ENCODE data around the gene APOE. TPM values are rescaled to one million over a fixed set of nuclear protein-coding genes. Genes with fewer than 3 reads are reported as not detected.

APOE gene
- total and polyA plus RNA-seq, 2 experiments from 2014 or later = 1,133 to 1,438 TPM

DNA sequence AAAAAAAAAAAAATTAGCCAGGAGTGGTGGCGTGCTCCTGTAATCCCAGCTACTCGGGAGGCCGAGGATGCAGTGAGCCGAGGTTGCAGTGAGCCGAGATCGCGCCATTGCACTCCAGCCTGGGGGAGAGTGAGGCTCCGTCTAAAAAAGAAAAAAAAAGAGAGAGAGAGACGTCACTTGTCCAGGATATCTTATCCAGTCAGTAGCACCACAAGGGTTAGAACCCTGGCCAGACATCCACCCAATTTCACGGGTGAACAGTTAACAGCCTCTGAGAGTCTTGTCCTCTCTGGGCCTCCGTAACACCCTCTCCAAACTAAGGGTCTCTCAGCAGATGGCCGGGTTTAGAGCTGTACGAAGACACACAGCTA is 48.7 kb downstream of the APOE start (continued):
- TF ChIP-seq, protein P1, sequence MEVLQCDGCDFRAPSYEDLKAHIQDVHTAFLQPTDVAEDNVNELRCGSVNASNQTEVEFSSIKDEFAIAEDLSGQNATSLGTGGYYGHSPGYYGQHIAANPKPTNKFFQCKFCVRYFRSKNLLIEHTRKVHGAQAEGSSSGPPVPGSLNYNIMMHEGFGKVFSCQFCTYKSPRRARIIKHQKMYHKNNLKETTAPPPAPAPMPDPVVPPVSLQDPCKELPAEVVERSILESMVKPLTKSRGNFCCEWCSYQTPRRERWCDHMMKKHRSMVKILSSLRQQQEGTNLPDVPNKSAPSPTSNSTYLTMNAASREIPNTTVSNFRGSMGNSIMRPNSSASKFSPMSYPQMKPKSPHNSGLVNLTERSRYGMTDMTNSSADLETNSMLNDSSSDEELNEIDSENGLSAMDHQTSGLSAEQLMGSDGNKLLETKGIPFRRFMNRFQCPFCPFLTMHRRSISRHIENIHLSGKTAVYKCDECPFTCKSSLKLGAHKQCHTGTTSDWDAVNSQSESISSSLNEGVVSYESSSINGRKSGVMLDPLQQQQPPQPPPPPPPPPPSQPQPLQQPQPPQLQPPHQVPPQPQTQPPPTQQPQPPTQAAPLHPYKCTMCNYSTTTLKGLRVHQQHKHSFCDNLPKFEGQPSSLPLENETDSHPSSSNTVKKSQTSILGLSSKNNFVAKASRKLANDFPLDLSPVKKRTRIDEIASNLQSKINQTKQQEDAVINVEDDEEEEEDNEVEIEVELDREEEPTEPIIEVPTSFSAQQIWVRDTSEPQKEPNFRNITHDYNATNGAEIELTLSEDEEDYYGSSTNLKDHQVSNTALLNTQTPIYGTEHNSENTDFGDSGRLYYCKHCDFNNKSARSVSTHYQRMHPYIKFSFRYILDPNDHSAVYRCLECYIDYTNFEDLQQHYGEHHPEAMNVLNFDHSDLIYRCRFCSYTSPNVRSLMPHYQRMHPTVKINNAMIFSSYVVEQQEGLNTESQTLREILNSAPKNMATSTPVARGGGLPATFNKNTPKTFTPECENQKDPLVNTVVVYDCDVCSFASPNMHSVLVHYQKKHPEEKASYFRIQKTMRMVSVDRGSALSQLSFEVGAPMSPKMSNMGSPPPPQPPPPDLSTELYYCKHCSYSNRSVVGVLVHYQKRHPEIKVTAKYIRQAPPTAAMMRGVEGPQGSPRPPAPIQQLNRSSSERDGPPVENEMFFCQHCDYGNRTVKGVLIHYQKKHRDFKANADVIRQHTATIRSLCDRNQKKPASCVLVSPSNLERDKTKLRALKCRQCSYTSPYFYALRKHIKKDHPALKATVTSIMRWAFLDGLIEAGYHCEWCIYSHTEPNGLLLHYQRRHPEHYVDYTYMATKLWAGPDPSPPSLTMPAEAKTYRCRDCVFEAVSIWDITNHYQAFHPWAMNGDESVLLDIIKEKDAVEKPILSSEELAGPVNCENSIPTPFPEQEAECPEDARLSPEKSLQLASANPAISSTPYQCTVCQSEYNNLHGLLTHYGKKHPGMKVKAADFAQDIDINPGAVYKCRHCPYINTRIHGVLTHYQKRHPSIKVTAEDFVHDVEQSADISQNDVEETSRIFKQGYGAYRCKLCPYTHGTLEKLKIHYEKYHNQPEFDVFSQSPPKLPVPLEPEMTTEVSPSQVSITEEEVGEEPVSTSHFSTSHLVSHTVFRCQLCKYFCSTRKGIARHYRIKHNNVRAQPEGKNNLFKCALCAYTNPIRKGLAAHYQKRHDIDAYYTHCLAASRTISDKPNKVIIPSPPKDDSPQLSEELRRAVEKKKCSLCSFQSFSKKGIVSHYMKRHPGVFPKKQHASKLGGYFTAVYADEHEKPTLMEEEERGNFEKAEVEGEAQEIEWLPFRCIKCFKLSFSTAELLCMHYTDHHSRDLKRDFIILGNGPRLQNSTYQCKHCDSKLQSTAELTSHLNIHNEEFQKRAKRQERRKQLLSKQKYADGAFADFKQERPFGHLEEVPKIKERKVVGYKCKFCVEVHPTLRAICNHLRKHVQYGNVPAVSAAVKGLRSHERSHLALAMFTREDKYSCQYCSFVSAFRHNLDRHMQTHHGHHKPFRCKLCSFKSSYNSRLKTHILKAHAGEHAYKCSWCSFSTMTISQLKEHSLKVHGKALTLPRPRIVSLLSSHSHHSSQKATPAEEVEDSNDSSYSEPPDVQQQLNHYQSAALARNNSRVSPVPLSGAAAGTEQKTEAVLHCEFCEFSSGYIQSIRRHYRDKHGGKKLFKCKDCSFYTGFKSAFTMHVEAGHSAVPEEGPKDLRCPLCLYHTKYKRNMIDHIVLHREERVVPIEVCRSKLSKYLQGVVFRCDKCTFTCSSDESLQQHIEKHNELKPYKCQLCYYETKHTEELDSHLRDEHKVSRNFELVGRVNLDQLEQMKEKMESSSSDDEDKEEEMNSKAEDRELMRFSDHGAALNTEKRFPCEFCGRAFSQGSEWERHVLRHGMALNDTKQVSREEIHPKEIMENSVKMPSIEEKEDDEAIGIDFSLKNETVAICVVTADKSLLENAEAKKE (CRISPR knock-in tag; IDR thresholded peaks at IDR 0.05) = no peak
- TF ChIP-seq JUNB (IDR thresholded peaks at IDR 0.05; ENCODE audit: unreplicated experiment) (no peak), NANOG (IDR thresholded peaks at IDR 0.05; ENCODE audit: borderline replicate concordance) (no peak), POLR2AphosphoS5 (IDR thresholded peaks at IDR 0.05; ENCODE audit: low read depth) (no peak), EZH2phosphoT487 (IDR thresholded peaks at IDR 0.05; ENCODE audit: unreplicated experiment) (no peak)

DNA sequence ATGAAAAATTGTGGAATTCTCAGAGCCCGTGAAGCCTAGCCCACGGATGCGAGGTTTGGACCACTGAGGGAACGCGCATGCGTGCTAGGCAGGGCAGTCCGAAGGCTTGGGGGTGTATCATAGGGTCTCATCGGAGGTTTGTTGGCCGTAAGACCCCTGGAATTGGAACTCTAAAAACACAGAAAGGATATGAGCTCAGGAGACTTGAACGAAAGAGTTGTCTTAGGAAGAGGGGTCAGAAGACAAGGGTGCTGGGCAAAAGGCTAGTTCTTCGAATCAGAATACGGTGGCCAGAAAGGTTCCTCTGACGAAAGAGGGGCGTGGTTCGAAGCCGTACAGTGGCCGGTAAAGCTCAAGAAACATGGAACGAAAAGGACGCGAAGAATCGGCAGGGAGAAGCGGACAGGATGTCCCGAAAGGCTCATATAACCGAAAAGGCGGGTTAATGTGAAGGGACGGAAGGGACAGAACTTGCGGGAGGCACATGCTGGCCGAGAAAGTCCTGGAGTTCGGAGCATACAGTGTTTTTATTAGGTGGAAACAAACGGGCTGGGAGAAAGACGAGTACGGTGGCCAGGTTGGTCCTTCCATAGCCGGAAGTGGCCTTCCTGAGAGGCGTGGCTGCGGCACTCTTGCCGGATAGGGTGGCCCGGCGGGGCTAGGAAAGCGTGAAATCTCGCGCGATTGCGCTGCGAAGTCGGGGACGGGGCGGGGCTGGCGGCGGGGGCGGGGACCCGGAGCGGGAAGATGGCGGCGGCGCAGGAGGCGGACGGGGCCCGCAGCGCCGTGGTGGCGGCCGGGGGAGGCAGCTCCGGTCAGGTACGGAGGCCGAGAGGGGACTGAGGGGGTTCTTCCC is 49.3 kb downstream of the APOE start, which contains the start of gene CLPTM1:
TSS of gene CLPTM1 (plus strand) at position 732 of the 856 bp plus-strand sequence. CDS start at position 748, 16 bp downstream.
- no peaks in the 10 kb centered on the region for H3K27me3 ChIP-seq (ENCODE audit: insufficient read depth)
- TF ChIP-seq JUNB (IDR thresholded peaks at IDR 0.05; ENCODE audit: unreplicated experiment) (no peak), CREB1 (CRISPR knock-in tag; IDR thresholded peaks at IDR 0.05; ENCODE audit: low read depth) (peak; percentile 88), NANOG (IDR thresholded peaks at IDR 0.05; ENCODE audit: borderline replicate concordance) (no peak), ZNF114 (CRISPR knock-in tag; IDR thresholded peaks at IDR 0.05) (no peak), ZNF331 (CRISPR knock-in tag; IDR thresholded peaks at IDR 0.05; ENCODE audit: low read depth) (no peak)
- TF ChIP-seq, protein P2, sequence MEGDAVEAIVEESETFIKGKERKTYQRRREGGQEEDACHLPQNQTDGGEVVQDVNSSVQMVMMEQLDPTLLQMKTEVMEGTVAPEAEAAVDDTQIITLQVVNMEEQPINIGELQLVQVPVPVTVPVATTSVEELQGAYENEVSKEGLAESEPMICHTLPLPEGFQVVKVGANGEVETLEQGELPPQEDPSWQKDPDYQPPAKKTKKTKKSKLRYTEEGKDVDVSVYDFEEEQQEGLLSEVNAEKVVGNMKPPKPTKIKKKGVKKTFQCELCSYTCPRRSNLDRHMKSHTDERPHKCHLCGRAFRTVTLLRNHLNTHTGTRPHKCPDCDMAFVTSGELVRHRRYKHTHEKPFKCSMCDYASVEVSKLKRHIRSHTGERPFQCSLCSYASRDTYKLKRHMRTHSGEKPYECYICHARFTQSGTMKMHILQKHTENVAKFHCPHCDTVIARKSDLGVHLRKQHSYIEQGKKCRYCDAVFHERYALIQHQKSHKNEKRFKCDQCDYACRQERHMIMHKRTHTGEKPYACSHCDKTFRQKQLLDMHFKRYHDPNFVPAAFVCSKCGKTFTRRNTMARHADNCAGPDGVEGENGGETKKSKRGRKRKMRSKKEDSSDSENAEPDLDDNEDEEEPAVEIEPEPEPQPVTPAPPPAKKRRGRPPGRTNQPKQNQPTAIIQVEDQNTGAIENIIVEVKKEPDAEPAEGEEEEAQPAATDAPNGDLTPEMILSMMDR (conservative IDR thresholded peaks at IDR 0.05; ENCODE audit: low read depth in 2 of 2) = no peak
- TF ChIP-seq, protein P3, sequence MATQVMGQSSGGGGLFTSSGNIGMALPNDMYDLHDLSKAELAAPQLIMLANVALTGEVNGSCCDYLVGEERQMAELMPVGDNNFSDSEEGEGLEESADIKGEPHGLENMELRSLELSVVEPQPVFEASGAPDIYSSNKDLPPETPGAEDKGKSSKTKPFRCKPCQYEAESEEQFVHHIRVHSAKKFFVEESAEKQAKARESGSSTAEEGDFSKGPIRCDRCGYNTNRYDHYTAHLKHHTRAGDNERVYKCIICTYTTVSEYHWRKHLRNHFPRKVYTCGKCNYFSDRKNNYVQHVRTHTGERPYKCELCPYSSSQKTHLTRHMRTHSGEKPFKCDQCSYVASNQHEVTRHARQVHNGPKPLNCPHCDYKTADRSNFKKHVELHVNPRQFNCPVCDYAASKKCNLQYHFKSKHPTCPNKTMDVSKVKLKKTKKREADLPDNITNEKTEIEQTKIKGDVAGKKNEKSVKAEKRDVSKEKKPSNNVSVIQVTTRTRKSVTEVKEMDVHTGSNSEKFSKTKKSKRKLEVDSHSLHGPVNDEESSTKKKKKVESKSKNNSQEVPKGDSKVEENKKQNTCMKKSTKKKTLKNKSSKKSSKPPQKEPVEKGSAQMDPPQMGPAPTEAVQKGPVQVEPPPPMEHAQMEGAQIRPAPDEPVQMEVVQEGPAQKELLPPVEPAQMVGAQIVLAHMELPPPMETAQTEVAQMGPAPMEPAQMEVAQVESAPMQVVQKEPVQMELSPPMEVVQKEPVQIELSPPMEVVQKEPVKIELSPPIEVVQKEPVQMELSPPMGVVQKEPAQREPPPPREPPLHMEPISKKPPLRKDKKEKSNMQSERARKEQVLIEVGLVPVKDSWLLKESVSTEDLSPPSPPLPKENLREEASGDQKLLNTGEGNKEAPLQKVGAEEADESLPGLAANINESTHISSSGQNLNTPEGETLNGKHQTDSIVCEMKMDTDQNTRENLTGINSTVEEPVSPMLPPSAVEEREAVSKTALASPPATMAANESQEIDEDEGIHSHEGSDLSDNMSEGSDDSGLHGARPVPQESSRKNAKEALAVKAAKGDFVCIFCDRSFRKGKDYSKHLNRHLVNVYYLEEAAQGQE (IDR thresholded peaks at IDR 0.05; ENCODE audit: unreplicated experiment) = no peak
- TF ChIP-seq, protein P4, sequence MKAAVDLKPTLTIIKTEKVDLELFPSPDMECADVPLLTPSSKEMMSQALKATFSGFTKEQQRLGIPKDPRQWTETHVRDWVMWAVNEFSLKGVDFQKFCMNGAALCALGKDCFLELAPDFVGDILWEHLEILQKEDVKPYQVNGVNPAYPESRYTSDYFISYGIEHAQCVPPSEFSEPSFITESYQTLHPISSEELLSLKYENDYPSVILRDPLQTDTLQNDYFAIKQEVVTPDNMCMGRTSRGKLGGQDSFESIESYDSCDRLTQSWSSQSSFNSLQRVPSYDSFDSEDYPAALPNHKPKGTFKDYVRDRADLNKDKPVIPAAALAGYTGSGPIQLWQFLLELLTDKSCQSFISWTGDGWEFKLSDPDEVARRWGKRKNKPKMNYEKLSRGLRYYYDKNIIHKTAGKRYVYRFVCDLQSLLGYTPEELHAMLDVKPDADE (IDR thresholded peaks at IDR 0.05) = peak; percentile 71; the same call in 1 of the 2 replicates

More for the DNA sequence above, 49.3 kb downstream of the APOE start, which contains the start of gene CLPTM1:
- no peaks in the 10 kb centered on the region; the same call in 2 of the 3 replicates for H3K9me3 Mint-ChIP-seq
- Histone ChIP-seq H4K20me1 (replicated peaks; ENCODE audit: insufficient read depth) (peaks cover 15% of the 10 kb centered on the region), H3K9me2 (ENCODE audit: insufficient read depth) (no peaks in the 10 kb centered on the region), H3K36me3 (ENCODE audit: insufficient read depth) (no peaks in the 10 kb centered on the region), H3K79me2 (replicated peaks; ENCODE audit: insufficient read depth) (peaks cover 45% of the 10 kb centered on the region), H3K4me1 (ENCODE audit: insufficient read depth) (peaks cover 5% of the 10 kb centered on the region), H2AFZ (peak within 1 kb of the TSS; percentile 83), H3K27ac (ENCODE audit: low read depth) (peak within 1 kb of the TSS; percentile 90), H3K4me2 (peak within 1 kb of the TSS; percentile 93), H3K4me3 (peak within 1 kb of the TSS; percentile 59), H3F3A (replicated peaks; ENCODE audit: low read depth) (peaks cover 20% of the 10 kb centered on the region; the same call in 1 of the 2 replicates)
- H3K4me1 Mint-ChIP-seq = peaks cover 24% of the 10 kb centered on the region
- DNase-seq (ENCODE audit: low spot score) (peak; percentile 99), ATAC-seq (peak; percentile 92)
- peak within 1 kb of the TSS; percentile 97 for H3K4me3 Mint-ChIP-seq
- peak within 1 kb of the TSS; percentile 99 for H3K27ac Mint-ChIP-seq
- no peaks in the 10 kb centered on the region; the same call in 2 of the 3 replicates for H3K36me3 Mint-ChIP-seq (ENCODE audit: low read depth)
- peaks cover 19% of the 10 kb centered on the region for H3K27me3 Mint-ChIP-seq (ENCODE audit: insufficient read depth, low read depth, poor library complexity)

All from GM23338 (cell line).